SK-N-SH treated with all-trans-retinoic acid at 6 μM for 48 hours (cell line): Measurements from ENCODE around the gene SLC18A2.

ENCODE experiments used
- ARNTL ChIP-seq: fragments of 450-650 bp; formaldehyde crosslinking; IDR thresholded peaks from 2 replicates; pipeline ENCODE4 v1.5.0; 2020; ENCODE audit warnings: low read depth, mild to moderate bottlenecking, moderate library complexity, borderline replicate concordance
- CREB5 ChIP-seq: fragments of 250-450 bp; sonication (Bioruptor Pico); IDR thresholded peaks from 2 replicates; pipeline ENCODE4 v1.5.1; 2020; ENCODE audit warnings: low read depth, mild to moderate bottlenecking, moderate library complexity
- PATZ1 ChIP-seq: fragments of 250-450 bp; sonication (Bioruptor Pico); IDR thresholded peaks from 2 replicates; pipeline ENCODE4 v1.8.0; 2020; ENCODE audit warnings: mild to moderate bottlenecking, moderate library complexity, borderline replicate concordance
- POU6F1 ChIP-seq: fragments of 250-450 bp; sonication (Bioruptor Pico); IDR thresholded peaks from 2 replicates; pipeline ENCODE4 v1.8.0; 2021; ENCODE audit warnings: low read depth, mild to moderate bottlenecking, moderate library complexity, borderline replicate concordance
- RARB ChIP-seq: fragments of 250-450 bp; sonication (Bioruptor Pico); IDR thresholded peaks from 2 replicates; pipeline ENCODE4 v1.8.0; 2021; ENCODE audit warnings: mild to moderate bottlenecking, moderate library complexity
- TCF4 ChIP-seq: fragments of 250-450 bp; sonication (Bioruptor Pico); IDR thresholded peaks from 2 replicates; pipeline ENCODE4 v1.8.0; 2021; ENCODE audit warnings: mild to moderate bottlenecking, moderate library complexity, borderline replicate concordance
- TSHZ2 ChIP-seq: fragments of 250-450 bp; sonication (Bioruptor Pico); IDR thresholded peaks from 2 replicates; pipeline ENCODE4 v1.5.0; 2020; ENCODE audit warnings: mild to moderate bottlenecking, moderate library complexity
- ZC3H10 ChIP-seq: fragments of 250-450 bp; sonication (Bioruptor Pico); IDR thresholded peaks from 2 replicates; pipeline ENCODE4 v1.5.1; 2021; ENCODE audit warnings: mild to moderate bottlenecking, moderate library complexity
- ZFP3 ChIP-seq: fragments of 250-450 bp; sonication (Bioruptor Pico); IDR thresholded peaks from 2 replicates; pipeline ENCODE4 v1.5.0; 2020; ENCODE audit warnings: mild to moderate bottlenecking, moderate library complexity
- ZFP30 ChIP-seq: fragments of 450-650 bp; formaldehyde crosslinking; IDR thresholded peaks from 2 replicates; pipeline ENCODE4 v1.5.0; 2022; ENCODE audit warnings: mild to moderate bottlenecking, moderate library complexity
- ZNF8 ChIP-seq: fragments of 450-650 bp; formaldehyde crosslinking; IDR thresholded peaks from 2 replicates; pipeline ENCODE4 v1.5.0; 2020; ENCODE audit warnings: mild to moderate bottlenecking, moderate library complexity

GRCh38 chr10:117320050-117320665, 79.2 kb downstream of the SLC18A2 start:
- TF ChIP-seq ZFP3: no peak
- TF ChIP-seq ZNF8: no peak
- TF ChIP-seq TCF4: no peak
- TF ChIP-seq RARB (CRISPR knock-in tag): no peak
- no peak for TF ChIP-seq TSHZ2
- TF ChIP-seq POU6F1 (CRISPR knock-in tag): no peak
- no peak for TF ChIP-seq ZFP30 (CRISPR knock-in tag)
- no peak for TF ChIP-seq ARNTL
- no peak for TF ChIP-seq PATZ1 (CRISPR knock-in tag)
- TF ChIP-seq CREB5: no peak
- no peak for TF ChIP-seq ZC3H10 (CRISPR knock-in tag)
